Keratinocyte (primary cell): ENCODE results near the gene CDHR3.

Experiments
- CTCF ChIP-seq, 3 experiments: IDR thresholded peaks in 1 of 3; conservative IDR thresholded peaks in 1 of 3; optimal IDR thresholded peaks in 1 of 3; 2 replicates in 2 of 3; 3 replicates in 1 of 3; pipeline versions ENCODE3 to v1.5.1; 2011; ENCODE audit warnings: low read length in 3 of 3, mild to moderate bottlenecking in 3 of 3, moderate library complexity in 2 of 3, control low read depth in 1 of 3, inconsistent platforms in 1 of 3; ENCODE audit not compliant: insufficient read depth in 2 of 3; ENCODE audit errors: extremely low read depth in 1 of 3
- EZH2 ChIP-seq: IDR thresholded peaks from one replicate; pipeline ENCODE4 v1.6.1; 2012; ENCODE audit warnings: inconsistent platforms, mild to moderate bottlenecking, low read length, moderate library complexity

- TF ChIP-seq EZH2 (no peak), CTCF (optimal IDR thresholded peaks at IDR 0.05 in 1 of 3, IDR thresholded peaks at IDR 0.05 in 1 of 3, conservative IDR thresholded peaks at IDR 0.05 in 1 of 3; ENCODE audit: extremely low read depth in 1 of 3, insufficient read depth in 2 of 3, low read length in 3 of 3) (no peak)
Observed at GRCh38 chr7:105935250-105935649, 27.8 kb upstream of the CDHR3 start.
